ENCODE data around the gene MAGI1. TPM values are rescaled to one million over a fixed set of nuclear protein-coding genes. Genes with fewer than 3 reads are reported as not detected.

MAGI1 gene
- polyA plus RNA-seq, 1 of the 3 experiments (the other 2 are of a cell fraction), result 10.3 TPM

DNA sequence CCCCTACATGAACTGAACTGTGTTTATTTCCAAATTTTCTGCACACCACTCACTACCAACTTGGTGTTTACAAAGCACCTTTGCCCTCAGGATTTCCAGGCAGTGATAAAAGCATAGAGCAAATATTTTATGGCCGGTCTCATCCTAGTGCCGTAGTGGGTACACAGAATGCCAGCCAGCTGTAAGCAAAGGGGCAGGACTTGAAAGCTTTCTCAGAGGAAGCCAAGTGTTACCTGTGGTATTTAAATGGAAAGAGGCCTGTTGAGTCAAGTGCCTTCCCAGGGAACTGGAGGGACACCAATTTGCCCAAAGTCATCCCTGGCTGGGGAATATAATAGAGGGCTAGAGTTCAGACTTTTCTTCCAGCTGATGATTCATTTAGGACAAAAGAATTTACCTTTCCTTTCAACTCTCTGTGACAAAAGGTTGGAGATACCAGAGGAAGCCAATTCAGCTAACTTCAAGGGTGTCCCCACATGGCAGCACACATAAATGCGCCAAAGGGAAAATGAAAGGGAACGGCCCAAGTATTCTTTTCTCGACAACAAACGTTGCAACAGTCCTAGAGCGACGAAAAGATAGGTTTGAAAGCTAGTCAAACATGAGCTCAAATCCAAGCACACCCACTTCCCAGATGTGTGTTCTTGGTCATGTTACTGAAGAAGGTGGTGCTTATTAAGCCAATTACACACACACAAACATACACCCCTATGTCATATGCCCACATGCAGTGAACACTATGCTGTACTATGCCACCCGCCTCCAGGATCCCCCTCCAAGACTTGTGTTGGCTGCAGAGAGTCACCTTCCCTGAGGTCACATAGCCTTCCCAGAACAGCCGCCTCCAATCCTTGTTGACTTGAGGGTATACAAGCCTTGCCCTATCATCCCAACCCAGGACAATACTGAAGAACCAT lies 27.7 kb downstream of the MAGI1 start:
- Histone ChIP-seq H3K4me1 (ENCODE audit: control insufficient read depth in 1 of 2, insufficient read depth in 2 of 2, low read depth in 1 of 2, low read length in 1 of 2) (no peaks in the 10 kb centered on the region), H3K27me3 (ENCODE audit: insufficient read depth) (no peaks in the 10 kb centered on the region), H3K79me2 (ENCODE audit: insufficient read depth) (peaks cover 89% of the 10 kb centered on the region), H3K4me2 (no peak overlapping the region), H4K20me1 (ENCODE audit: insufficient read depth) (peaks cover 5% of the 10 kb centered on the region; the same call in 1 of the 2 replicates), H3K27ac (ENCODE audit: low read depth in 2 of 2, low read length in 1 of 2) (no peak overlapping the region), H2AFZ (ENCODE audit: low read depth) (no peak overlapping the region), H3K9me2 (no peaks in the 10 kb centered on the region), H3F3A (replicated peaks; ENCODE audit: insufficient read depth) (no peaks in the 10 kb centered on the region), H3K4me3 (ENCODE audit: low read depth in 2 of 2, low read length in 1 of 2) (no peak overlapping the region), H3K36me3 (replicated peaks in 1 of 2; ENCODE audit: control insufficient read depth in 1 of 2, insufficient read depth in 2 of 2, low read length in 1 of 2) (peaks cover 0 to under 1% of the 10 kb centered on the region in 2 experiments), H3K9me3 (no peaks in the 10 kb centered on the region), H3K9ac (no peak overlapping the region)
- no peak for DNase-seq
- ChIA-PET POLR2A (no interaction called here), CTCF (no interaction called here)
- 92% methylated on average over 10 of the region's 10 CpGs for WGBS (ENCODE audit: low lambda C conversion rate)
- no peak for TF ChIP-seq EZH2phosphoT487 (IDR thresholded peaks at IDR 0.05; ENCODE audit: borderline replicate concordance, low read depth)
- no peak for TF ChIP-seq GABPA (IDR thresholded peaks at IDR 0.05; ENCODE audit: low read depth)
- TF ChIP-seq ELF1 (IDR thresholded peaks at IDR 0.05), result no peak
- TF ChIP-seq YY1 (IDR thresholded peaks at IDR 0.05; ENCODE audit: low read depth), result no peak
- TF ChIP-seq REST (IDR thresholded peaks at IDR 0.05; ENCODE audit: low read depth, low read length), result no peak
- TF ChIP-seq PBX3 (IDR thresholded peaks at IDR 0.05), result no peak
- no peak for TF ChIP-seq FOXM1 (IDR thresholded peaks at IDR 0.05; ENCODE audit: low read depth)
- TF ChIP-seq GATA2 (CRISPR knock-in tag; IDR thresholded peaks at IDR 0.05), result no peak

DNA sequence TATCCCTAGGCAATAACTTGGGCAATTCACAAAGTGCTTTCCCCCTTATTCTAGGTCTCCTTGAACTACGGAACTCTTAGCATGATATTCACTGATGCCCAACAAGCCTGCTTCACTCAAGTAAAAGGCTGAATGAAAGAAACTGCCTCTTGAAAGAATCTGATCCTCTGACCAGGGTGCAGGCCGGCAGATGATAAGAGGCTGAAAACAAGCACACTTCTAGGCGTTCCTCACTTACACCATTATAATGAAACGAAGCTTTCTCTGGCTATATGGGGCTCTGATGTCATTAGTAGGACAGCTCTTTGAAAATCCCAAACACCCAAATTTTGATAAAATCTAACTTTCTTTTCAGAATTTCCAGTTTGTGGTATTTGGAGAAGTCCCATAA lies 28.4 kb downstream of the MAGI1 start:
- H3K79me2 ChIP-seq (ENCODE audit: insufficient read depth), result peaks cover 89% of the 10 kb centered on the region
- peaks cover 5% of the 10 kb centered on the region; the same call in 1 of the 2 replicates for H4K20me1 ChIP-seq (ENCODE audit: insufficient read depth)
- 92% methylated on average over 4 of the region's 4 CpGs for WGBS (ENCODE audit: low lambda C conversion rate)
- no peak overlapping the region for H3K27ac ChIP-seq (ENCODE audit: low read depth in 2 of 2, low read length in 1 of 2)
- no peak overlapping the region for H2AFZ ChIP-seq (ENCODE audit: low read depth)
- no peaks in the 10 kb centered on the region for H3K9me3 ChIP-seq
- CTCF ChIA-PET, result no interaction called here
- H3K9ac ChIP-seq, result no peak overlapping the region
- no peaks in the 10 kb centered on the region for H3K9me2 ChIP-seq
- H3K36me3 ChIP-seq (replicated peaks in 1 of 2; ENCODE audit: control insufficient read depth in 1 of 2, insufficient read depth in 2 of 2, low read length in 1 of 2), result peaks cover 0 to 5% of the 10 kb centered on the region in 2 experiments
- H3K27me3 ChIP-seq (ENCODE audit: insufficient read depth), result no peaks in the 10 kb centered on the region
- TF ChIP-seq RFX5 (IDR thresholded peaks at IDR 0.05; ENCODE audit: low read length) (no peak), SMC3 (IDR thresholded peaks at IDR 0.05; ENCODE audit: low read depth, low read length) (no peak), RCOR1 (IDR thresholded peaks at IDR 0.05; ENCODE audit: low read length) (no peak), REST (IDR thresholded peaks at IDR 0.05; ENCODE audit: low read depth, low read length) (no peak), GATA2 (CRISPR knock-in tag; IDR thresholded peaks at IDR 0.05) (no peak), MXI1 (IDR thresholded peaks at IDR 0.05; ENCODE audit: low read depth, low read length) (no peak), SIN3A (IDR thresholded peaks at IDR 0.05; ENCODE audit: borderline replicate concordance, low read depth, low read length) (no peak)
- H3F3A ChIP-seq (replicated peaks; ENCODE audit: insufficient read depth), result no peaks in the 10 kb centered on the region
- H3K4me2 ChIP-seq, result no peak overlapping the region
- POLR2A ChIA-PET, result no interaction called here
- H3K4me1 ChIP-seq (ENCODE audit: control insufficient read depth in 1 of 2, insufficient read depth in 2 of 2, low read depth in 1 of 2, low read length in 1 of 2), result no peaks in the 10 kb centered on the region
- no peak overlapping the region for H3K4me3 ChIP-seq (ENCODE audit: low read depth in 2 of 2, low read length in 1 of 2)
- DNase-seq, result no peak

Measured in SK-N-SH (cell line).